ENCODE results near the gene DPH1. TPM values are rescaled to one million over a fixed set of nuclear protein-coding genes. Genes with fewer than 3 reads are reported as not detected.

DPH1 gene
- total RNA-seq, 4 donors from 2014 or later: 58.7 to 115 (median 66.3) TPM

DNA sequence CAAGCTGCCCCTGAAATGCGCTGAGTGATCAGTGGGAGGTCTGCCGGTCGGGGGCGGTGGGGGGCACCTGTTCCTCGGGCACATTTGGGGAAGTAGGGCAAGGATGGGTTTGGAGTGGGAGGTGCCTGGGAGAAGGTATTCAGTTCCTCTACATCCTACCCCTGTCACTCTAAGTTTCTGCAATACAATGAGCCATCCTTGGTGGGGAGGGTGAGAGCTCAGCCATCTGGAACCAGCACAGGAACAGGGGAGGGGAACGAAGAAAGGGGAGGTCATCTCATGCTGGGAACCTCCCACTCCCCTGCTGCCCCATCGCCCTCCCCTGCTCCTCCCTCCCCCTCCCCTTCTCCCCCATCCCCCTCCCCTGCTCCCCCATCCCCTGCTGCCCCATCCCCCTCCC is 4.2 kb downstream of the DPH1 start:
- Histone ChIP-seq H3K9me3 (no peaks in the 10 kb centered on the region), H3K36me3 (peaks cover 40% of the 10 kb centered on the region), H3K4me1 (peaks cover 28% of the 10 kb centered on the region), H3K27ac (no peak overlapping the region), H3K27me3 (no peaks in the 10 kb centered on the region), H3K4me3 (no peak overlapping the region)
- no peak for DNase-seq (ENCODE audit: low spot score in 2 of 2)
- TF ChIP-seq POLR2A (IDR thresholded peaks at IDR 0.05) (no peak), CTCF (IDR thresholded peaks at IDR 0.05) (no peak), EP300 (IDR thresholded peaks at IDR 0.05) (no peak), POLR2AphosphoS5 (IDR thresholded peaks at IDR 0.05) (no peak)
- 73% methylated on average over 3 of the region's 7 CpGs for WGBS

GRCh38 chr17:2034806-2035540 is 5.0 kb downstream of the DPH1 start:
- Histone ChIP-seq H3K9me3 (no peaks in the 10 kb centered on the region), H3K36me3 (peaks cover 42% of the 10 kb centered on the region), H3K4me1 (peaks cover 25% of the 10 kb centered on the region), H3K4me3 (no peak overlapping the region), H3K27me3 (no peaks in the 10 kb centered on the region), H3K27ac (no peak overlapping the region)
- no peak for DNase-seq (ENCODE audit: low spot score in 2 of 2)
- TF ChIP-seq EP300 (IDR thresholded peaks at IDR 0.05): no peak
- no peak for TF ChIP-seq CTCF (IDR thresholded peaks at IDR 0.05)
- no peak for TF ChIP-seq POLR2AphosphoS5 (IDR thresholded peaks at IDR 0.05)
- TF ChIP-seq POLR2A (IDR thresholded peaks at IDR 0.05): no peak
- WGBS: no CpG with 5 or more reads among the region's 9 CpGs

DNA sequence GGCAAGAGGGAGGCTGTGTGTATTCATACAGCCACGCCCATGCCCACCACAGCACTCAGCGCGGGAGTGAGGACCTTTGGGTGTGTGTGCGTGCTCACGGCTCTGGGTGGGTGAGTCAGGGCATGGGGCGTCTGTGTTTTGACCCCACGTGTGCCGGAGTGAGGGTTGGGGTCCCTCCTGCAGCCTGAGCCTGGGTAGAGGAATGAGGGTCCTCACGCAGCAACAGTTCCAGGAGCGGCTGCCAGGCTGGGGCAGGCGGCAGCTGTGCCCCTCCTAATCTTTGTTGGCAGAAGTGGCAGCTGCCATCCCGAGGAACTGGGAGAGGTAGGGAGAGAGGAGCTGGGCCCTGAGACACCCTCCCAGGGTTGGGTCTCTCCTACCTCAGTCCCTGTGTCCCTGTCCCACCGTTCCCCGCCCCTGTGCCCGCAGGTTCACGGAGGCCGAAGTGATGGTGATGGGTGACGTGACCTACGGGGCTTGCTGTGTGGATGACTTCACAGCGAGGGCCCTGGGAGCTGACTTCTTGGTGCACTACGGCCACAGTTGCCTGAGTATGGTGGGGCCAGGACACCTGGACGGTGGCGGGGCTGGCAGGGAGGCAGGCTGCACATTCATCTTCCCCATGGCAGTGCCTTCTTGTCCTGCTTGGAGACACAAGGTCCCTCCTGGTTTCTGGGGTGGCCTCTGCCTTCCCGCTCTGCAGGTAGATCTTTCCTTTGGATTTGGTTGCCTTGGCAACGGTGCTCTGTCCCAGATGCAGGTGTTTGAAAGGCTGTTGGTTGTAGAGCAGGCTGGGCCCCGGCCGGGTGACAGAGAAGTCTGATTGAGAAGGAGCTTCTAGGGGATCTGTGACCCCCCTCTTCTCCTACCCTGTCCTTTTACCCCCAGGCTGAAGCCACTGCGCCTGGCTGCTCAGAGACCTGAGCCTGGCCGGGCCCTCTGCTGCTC is 5.9 kb downstream of the DPH1 start:
- H3K4me1 ChIP-seq: peaks cover 22% of the 10 kb centered on the region
- peak in 1 of 2 donors; percentile 58 for DNase-seq (ENCODE audit: low spot score in 2 of 2)
- TF ChIP-seq EP300 (IDR thresholded peaks at IDR 0.05) (no peak), POLR2A (IDR thresholded peaks at IDR 0.05) (no peak), CTCF (IDR thresholded peaks at IDR 0.05) (no peak), POLR2AphosphoS5 (IDR thresholded peaks at IDR 0.05) (no peak)
- no peak overlapping the region for H3K27ac ChIP-seq
- H3K4me3 ChIP-seq: no peak overlapping the region
- H3K36me3 ChIP-seq: peaks cover 47% of the 10 kb centered on the region
- no peaks in the 10 kb centered on the region for H3K27me3 ChIP-seq
- 89% methylated on average over 5 of the region's 29 CpGs for WGBS
- no peaks in the 10 kb centered on the region for H3K9me3 ChIP-seq

DNA sequence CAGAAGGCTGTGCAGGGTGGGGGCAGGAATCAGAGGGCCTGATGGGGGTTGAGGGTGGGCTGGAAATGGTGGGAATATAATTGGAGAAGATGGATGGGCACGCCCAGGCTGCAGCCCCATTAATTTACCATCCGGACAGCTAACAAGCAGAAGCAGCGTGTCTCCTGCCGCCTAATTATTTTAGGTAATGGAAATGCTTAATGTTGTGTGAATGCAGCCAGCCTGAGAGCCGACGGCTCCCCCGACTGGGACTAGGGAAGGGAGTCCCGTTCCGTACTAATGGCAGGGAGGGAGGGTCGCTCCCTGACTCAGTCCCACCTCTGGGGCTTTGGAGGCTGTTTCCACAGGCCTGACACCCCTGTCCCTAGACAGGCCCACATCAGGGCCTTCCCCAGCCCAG is 7.2 kb downstream of the DPH1 start:
- TF ChIP-seq EP300 (IDR thresholded peaks at IDR 0.05): no peak
- no peak for TF ChIP-seq CTCF (IDR thresholded peaks at IDR 0.05)
- no peak for TF ChIP-seq POLR2A (IDR thresholded peaks at IDR 0.05)
- TF ChIP-seq POLR2AphosphoS5 (IDR thresholded peaks at IDR 0.05): no peak
- Histone ChIP-seq H3K9me3 (no peaks in the 10 kb centered on the region), H3K27ac (no peak overlapping the region), H3K4me3 (no peak overlapping the region), H3K4me1 (peaks cover 16% of the 10 kb centered on the region), H3K27me3 (no peaks in the 10 kb centered on the region), H3K36me3 (peaks cover 47% of the 10 kb centered on the region)
- no peak for DNase-seq (ENCODE audit: low spot score in 2 of 2)
- 87% methylated on average over 10 of the region's 10 CpGs for WGBS
